Panc1 (cell line): ENCODE data around the gene AUH. TPM values are rescaled to one million over a fixed set of nuclear protein-coding genes. Genes with fewer than 3 reads are reported as not detected.

Experiments used
- ATAC-seq: fragments of 200-7000 bp; cut with Tn5 transposase; 2 replicates; pipeline ENCODE4 v1.9.1; 2020; ENCODE audit warnings: mild to moderate bottlenecking, moderate library complexity
- BruUV-seq: library from RNA; stranded (reverse); fragments of 400-500 nt; replicated peaks from 2 replicates; lab custom pipeline; 2021; lab: Mats Ljungman, UMichigan
- CTCF ChIA-PET: fragments of 300-600 bp; sonication (Branson Sonifier 250); formaldehyde crosslinking; loops from one replicate; lab custom pipeline; 2022; ENCODE audit warnings: antibody characterized with exemption; lab: Charles Lee
- POLR2A ChIA-PET: fragments of 300-600 bp; sonication (Branson Sonifier 250); formaldehyde crosslinking; loops from one replicate; lab custom pipeline; 2022; ENCODE audit warnings: antibody characterized with exemption; lab: Charles Lee
- DNase-seq: peaks from one replicate; pipeline ENCODE4 v3.0.0-alpha.2; 2010; ENCODE audit warnings: low read depth, low spot score
- H3K27ac ChIP-seq: 2 replicates; pipeline ENCODE4 v1.5.1; 2011; ENCODE audit warnings: mild to moderate bottlenecking, low read length, inconsistent platforms
- H3K27me3 ChIP-seq: fragments of 200-500 bp; sonication (Bioruptor generic); 2 replicates; pipeline ENCODE4 v1.6.0; 2014; ENCODE audit warnings: low read length, inconsistent platforms; ENCODE audit not compliant: control insufficient read depth, insufficient read depth
- H3K36me3 ChIP-seq: fragments of 200-500 bp; sonication (Bioruptor generic); 2 replicates; pipeline ENCODE4 v1.5.1; 2014; ENCODE audit warnings: inconsistent platforms, mild to moderate bottlenecking, low read length, moderate library complexity; ENCODE audit not compliant: control insufficient read depth, insufficient read depth
- H3K4me1 ChIP-seq: 2 replicates; pipeline ENCODE4 v1.5.1; 2011; ENCODE audit warnings: inconsistent platforms, mild to moderate bottlenecking, low read length, moderate library complexity; ENCODE audit not compliant: control insufficient read depth, insufficient read depth
- H3K4me3 ChIP-seq, 2 experiments: 2 replicates each; pipeline ENCODE4 v1.5.1; 2011 to 2012; ENCODE audit warnings: low read depth in 2 of 2, low read length in 2 of 2, mild to moderate bottlenecking in 2 of 2, inconsistent platforms in 1 of 2, moderate library complexity in 1 of 2
- H3K9me3 ChIP-seq: fragments of 200-500 bp; sonication (Bioruptor generic); 2 replicates; pipeline ENCODE4 v1.5.1; 2014; ENCODE audit warnings: low read depth, mild to moderate bottlenecking, inconsistent platforms, low read length, moderate library complexity; ENCODE audit not compliant: control insufficient read depth, insufficient read depth
- POLR2AphosphoS5 ChIP-seq: IDR thresholded peaks from 2 replicates; pipeline ENCODE4 v1.6.1; 2012; ENCODE audit warnings: mild to moderate bottlenecking, low read depth, low read length, moderate library complexity
- REST ChIP-seq, 2 experiments: IDR thresholded peaks; 2 replicates each; pipeline ENCODE4 v1.6.1; 2011 to 2012; ENCODE audit warnings: low read depth in 2 of 2, control low read depth in 1 of 2, low read length in 1 of 2, mild to moderate bottlenecking in 1 of 2, moderate library complexity in 1 of 2; ENCODE audit not compliant: insufficient read depth in 1 of 2
- SIN3A ChIP-seq: IDR thresholded peaks from 2 replicates; pipeline ENCODE4 v1.6.1; 2012; ENCODE audit warnings: low read depth, mild to moderate bottlenecking, low read length, moderate library complexity, borderline replicate concordance; ENCODE audit not compliant: insufficient read depth
- TCF7L2 ChIP-seq: IDR thresholded peaks from 2 replicates; pipeline ENCODE4 v1.6.1; 2011; ENCODE audit warnings: mild to moderate bottlenecking, low read depth, low read length, inconsistent platforms
- in situ Hi-C: cut with HindIII; loops from 2 replicates; pipeline ENCODE4 v1.10.0; 2016; ENCODE audit warnings: low sequenced_read_pairs, low pct_unique_long_range_greater_than_20kb
- intact Hi-C: fragments of 100-400 bp; cut with micrococcal nuclease; formaldehyde crosslinking; loops from one replicate; pipeline ENCODE4 v1.10.0; 2022; ENCODE audit not compliant: unreplicated experiment
- total RNA-seq: library from RNA; stranded (reverse); gene quantifications from one replicate; pipeline ENCODE4 v1.2.1, GENCODE V29; 2021; ENCODE audit not compliant: unreplicated experiment
- TF ChIP-seq, protein P1 (sequence below): fragments of 450-650 bp; IDR thresholded peaks from 2 replicates; pipeline ENCODE4 v1.5.1; 2017; ENCODE audit warnings: mild to moderate bottlenecking

The AUH gene
- total RNA-seq, 1 experiment from 2014 or later: 7.7 TPM

- H3K27me3 ChIP-seq: no peaks in the 10 kb centered on the region
- H3K27ac ChIP-seq: no peak overlapping the region
- no peaks in the 10 kb centered on the region for H3K9me3 ChIP-seq
- TF ChIP-seq SIN3A (no peak), POLR2AphosphoS5 (no peak), REST (IDR thresholded peaks at IDR 0.05; ENCODE audit: insufficient read depth in 1 of 2, low read depth in 2 of 2, low read length in 1 of 2) (no peak), TCF7L2 (no peak)
- TF ChIP-seq, protein P1, sequence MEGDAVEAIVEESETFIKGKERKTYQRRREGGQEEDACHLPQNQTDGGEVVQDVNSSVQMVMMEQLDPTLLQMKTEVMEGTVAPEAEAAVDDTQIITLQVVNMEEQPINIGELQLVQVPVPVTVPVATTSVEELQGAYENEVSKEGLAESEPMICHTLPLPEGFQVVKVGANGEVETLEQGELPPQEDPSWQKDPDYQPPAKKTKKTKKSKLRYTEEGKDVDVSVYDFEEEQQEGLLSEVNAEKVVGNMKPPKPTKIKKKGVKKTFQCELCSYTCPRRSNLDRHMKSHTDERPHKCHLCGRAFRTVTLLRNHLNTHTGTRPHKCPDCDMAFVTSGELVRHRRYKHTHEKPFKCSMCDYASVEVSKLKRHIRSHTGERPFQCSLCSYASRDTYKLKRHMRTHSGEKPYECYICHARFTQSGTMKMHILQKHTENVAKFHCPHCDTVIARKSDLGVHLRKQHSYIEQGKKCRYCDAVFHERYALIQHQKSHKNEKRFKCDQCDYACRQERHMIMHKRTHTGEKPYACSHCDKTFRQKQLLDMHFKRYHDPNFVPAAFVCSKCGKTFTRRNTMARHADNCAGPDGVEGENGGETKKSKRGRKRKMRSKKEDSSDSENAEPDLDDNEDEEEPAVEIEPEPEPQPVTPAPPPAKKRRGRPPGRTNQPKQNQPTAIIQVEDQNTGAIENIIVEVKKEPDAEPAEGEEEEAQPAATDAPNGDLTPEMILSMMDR: no peak
- BruUV-seq: no TSS peak
- ChIA-PET POLR2A (no interaction called here), CTCF (no interaction called here)
- no peaks in the 10 kb centered on the region for H3K36me3 ChIP-seq
- in situ Hi-C loops (no loop called here), intact Hi-C loops (no loop called here)
- H3K4me3 ChIP-seq: no peak overlapping the region
- ATAC-seq: no peak
- H3K4me1 ChIP-seq: no peaks in the 10 kb centered on the region
- DNase-seq: no peak
These were observed 181.3 kb downstream of the AUH start for GRCh38 chr9:91180240-91180929.

- Histone ChIP-seq H3K27me3 (no peaks in the 10 kb centered on the region), H3K4me3 (no peak overlapping the region), H3K9me3 (no peaks in the 10 kb centered on the region), H3K36me3 (no peaks in the 10 kb centered on the region), H3K4me1 (no peaks in the 10 kb centered on the region), H3K27ac (no peak overlapping the region)
- intact Hi-C loops: no loop called here
- no peak for DNase-seq
- CTCF ChIA-PET: no interaction called here
- POLR2A ChIA-PET: no interaction called here
- TF ChIP-seq SIN3A: no peak
- no peak for ATAC-seq
- no TSS peak for BruUV-seq
- in situ Hi-C loops: no loop called here
These were observed 182.2 kb downstream of the AUH start for GRCh38 chr9:91179237-91180138.
